ENCODE measurements around the gene RNF148.

RNF148 gene, protein sequence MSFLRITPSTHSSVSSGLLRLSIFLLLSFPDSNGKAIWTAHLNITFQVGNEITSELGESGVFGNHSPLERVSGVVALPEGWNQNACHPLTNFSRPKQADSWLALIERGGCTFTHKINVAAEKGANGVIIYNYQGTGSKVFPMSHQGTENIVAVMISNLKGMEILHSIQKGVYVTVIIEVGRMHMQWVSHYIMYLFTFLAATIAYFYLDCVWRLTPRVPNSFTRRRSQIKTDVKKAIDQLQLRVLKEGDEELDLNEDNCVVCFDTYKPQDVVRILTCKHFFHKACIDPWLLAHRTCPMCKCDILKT

DNA sequence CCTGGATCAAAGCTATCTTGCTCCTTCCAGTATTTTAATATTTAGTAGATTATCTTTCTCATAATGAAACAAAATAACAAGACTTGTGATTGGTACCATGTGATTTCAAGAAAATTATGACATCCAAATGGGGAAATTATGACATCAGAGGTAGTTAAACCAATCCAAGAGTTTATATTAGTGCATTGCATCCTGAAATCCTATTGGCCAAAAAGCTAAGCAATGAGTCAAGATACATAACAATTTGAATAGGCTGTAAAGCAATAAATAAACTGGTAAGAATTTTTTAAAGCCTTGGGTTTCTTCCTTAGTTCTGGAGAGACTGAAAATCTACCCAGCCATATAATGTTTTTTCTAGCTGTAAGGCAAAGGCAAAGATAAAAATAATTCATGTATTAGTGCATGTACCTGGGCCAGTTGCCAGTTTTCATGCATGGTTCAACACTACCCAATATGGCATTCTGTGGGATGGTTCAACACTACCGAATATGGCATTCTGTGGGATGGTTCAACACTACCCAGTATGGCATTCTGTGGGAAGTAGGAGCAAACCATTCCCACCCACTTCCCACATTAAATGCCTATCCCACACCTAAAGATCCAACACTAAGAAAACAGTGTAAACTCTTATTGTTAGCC lies at the start of gene RNF148:
Gene RNF148 (minus strand): TSS at position 51 of the 639 bp plus-strand sequence. CDS start 172 bp downstream, outside the sequence.
- no peak for DNase-seq (ENCODE audit: low spot score)

DNA sequence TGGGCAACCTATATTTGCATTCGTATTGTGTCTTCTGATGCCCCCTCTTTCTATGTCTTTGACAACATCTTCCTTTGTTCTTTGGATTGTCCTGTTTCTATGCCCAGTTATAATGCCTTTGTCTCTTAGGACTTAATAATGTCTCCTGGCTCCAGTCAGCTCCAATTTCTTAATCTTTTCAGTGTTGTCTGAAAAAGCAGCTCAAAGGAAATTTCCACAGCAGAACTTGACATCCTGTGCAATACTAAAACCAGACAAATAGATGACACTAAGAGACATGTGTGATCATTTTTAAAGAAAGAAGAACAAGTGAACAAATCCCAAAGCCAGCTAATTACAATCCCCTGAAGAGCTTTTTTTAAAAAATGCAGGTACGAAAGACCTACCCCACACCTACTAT lies 47.7 kb upstream of the RNF148 start:
- DNase-seq (ENCODE audit: low spot score), result no peak

DNA sequence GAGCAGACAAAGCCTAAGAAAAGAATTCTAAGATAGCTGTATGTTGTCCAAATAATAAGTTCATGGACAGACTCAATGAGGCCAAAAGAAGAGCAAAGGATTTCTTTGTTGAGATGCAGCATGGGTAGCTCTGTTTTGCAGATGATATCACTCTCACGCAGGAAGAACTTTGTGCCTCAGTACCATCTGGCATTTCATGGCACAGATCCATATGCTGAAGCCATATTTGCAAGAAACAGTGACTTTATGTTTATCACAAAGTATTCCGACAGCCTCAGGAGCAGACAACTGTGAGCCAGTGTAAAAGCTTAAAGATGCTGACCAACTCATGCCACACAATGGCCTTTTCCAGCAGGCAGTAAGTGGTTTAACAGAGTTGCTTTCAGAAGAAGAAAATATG lies 45.5 kb upstream of the RNF148 start:
- no peak for DNase-seq (ENCODE audit: low spot score)

DNA sequence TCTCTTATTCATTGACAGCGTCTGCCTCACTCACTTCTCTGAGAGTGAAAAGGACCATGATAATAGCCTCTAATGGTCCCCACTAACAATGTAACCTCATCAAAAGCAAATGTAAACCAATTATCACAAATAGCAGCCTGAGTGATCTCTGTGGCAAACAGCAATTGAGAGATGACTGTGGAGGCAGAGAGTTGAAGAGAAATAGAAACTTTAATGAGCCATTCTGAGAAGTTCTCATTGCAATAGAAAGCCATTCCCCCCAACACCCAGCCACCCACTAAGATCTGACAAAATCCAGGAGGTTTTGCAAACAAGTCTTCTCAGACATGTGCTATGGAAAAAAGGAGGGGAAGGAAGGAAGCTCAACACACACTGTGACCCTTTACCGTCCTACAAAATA lies 44.2 kb upstream of the RNF148 start:
- no peak for DNase-seq (ENCODE audit: low spot score)

DNA sequence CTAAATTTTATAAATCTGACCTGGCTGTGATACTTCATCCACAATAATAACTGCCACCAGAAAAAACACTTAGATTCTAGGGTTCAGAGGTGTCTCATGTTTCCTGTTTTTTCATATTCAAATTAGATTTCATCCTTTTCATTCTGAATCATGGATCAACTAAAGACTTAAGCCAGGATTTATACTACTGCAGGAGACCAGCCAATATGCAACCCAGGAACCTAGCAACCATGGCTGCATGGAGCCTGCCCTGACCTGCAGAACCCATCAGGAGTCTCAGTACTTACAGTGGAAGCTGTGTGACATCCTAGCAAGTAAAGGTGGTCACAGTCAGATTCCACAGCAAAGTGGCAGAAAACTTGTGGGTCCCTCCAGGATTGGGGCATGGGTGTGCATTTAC lies 40.5 kb upstream of the RNF148 start:
- no peak for DNase-seq (ENCODE audit: low spot score)

DNA sequence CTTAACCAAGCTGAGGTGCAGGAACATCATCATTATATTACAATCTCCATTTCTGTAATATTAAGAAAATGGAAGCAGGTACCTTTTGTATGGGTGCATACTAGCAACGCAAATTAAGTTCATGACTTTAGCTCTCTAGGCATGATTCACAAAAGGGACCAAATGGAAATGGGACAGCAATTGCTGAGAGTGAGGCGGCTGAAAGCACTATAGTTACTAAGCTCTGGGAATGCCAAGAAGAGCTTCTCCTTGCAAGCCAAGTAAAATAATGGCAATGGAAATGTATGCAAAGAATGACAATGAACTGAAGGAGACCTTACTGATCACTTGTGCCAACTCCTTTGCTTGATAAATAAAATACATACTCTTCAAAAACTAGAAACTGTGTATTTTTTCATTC lies 36.2 kb upstream of the RNF148 start:
- no peak for DNase-seq (ENCODE audit: low spot score)

DNA sequence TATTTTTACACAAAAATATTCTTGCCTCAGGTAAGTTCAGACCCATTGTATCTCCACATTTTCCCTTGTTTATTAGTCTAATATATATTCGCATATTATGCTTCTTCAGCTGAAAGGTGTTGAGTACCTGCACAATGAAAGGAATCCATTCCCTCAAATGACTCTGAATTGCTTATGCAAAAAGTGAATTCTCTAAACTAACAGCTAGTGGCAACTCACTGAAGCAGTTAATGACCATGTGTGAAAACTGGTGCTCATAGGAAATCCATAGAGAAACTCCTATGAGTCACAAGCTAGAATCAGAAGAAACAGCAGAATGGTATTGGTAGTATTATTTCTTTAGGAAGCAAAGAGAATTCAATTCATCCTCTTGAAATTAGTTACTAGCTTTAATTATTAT lies 33.5 kb upstream of the RNF148 start:
- no peak for DNase-seq (ENCODE audit: low spot score)

DNA sequence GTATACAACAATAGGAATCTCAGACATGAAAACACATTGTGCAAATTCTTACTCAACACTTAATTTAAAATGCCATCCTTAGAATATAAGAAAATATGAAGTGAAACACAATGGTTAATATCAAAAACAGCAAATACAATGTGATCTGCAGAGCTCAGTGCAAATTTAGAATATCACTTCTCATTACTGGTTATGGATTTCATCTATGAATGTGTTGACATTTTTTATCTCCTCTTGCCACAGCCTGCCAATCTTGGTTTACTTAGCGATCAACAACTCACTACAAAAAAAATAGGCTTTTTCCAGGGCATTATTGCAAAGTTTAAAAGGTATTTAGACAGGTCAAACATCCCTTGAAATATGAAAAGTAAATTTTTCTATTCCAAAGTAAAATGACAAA lies 25.0 kb upstream of the RNF148 start:
- DNase-seq (ENCODE audit: low spot score), result no peak

DNA sequence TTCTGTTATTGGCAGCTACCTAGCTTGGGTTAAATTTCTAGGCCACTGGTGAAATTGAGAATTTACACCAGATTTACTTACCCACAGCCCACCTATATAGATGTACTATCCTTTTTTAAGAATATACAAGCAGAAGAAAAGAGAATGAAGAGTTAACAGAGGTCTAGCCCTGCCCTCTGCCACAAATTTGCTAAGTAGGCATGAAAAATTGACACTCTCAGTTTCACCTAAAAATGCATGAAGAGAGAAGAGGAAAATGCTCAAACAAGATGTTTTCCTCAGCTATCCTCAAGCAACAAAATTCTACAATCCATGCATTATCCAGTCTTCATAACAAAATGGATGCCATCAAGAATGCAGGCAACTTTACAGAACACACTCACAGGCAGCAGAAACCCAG lies 24.6 kb upstream of the RNF148 start:
- no peak for DNase-seq (ENCODE audit: low spot score)

DNA sequence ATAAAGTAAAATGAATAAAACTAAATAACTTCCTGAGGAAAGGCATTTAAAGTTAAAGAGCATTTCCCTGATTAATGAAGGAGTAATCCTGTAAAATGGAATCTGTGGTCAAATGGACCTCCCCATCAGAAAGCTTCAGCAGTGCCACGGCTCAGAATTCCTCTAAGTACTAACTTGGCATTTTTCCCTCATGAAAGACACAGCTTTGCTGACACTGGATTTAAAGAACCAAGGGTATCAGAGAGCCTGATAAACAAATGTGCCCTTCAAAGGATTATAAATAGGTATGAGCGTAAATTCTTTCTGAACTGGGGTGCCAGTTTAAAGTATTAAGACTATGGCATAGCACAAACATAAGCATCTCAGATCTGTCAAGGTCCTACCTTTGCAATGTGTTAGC lies 24.2 kb upstream of the RNF148 start:
- DNase-seq (ENCODE audit: low spot score), result no peak

DNA sequence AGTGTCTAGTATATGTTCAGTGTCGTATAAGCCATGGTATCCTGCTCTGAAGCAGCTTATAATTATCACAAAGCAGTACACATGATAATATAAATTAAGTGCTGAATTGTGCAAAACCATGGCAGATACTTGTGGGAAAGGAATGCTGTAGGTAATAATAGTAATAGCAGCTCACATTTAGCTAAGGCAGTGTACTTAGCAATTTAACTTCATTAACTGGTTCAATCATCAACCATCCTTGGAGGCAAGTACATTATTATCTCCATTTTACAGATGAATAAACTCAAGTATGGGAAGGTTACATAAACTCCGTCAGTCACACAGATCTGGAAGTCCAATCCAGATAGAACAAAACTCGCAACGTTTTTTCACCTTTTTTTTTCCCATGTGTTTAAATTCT lies 21.6 kb upstream of the RNF148 start:
- no peak for DNase-seq (ENCODE audit: low spot score)

DNA sequence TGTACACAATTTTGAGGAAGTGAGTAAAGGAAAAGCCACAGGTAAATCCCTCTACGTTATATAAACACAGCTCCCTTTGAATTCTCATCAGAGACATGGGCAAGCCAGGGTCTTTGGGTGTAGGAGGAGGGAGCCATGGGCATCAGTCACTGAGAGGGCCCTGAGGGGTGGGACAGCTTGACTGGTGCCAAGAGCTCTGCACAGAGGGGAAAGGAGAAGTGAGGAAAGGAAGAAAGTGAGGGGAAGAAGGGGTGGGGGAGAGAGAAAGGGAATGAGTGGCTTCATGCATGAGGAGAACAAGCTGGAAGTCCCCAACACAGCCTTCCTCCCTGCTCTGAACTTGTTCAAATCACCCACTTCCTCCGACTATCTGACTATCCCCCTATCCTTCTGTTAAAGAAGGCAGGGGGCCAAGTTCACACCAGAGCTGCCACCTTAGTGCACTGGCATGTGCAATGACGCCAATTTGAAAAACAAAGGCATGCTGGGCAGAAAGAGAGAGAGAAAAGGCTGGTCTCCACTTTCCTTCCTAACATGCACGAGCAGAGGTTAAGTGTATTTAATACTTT lies 16.4 kb upstream of the RNF148 start:
- DNase-seq (ENCODE audit: low spot score), result no peak

DNA sequence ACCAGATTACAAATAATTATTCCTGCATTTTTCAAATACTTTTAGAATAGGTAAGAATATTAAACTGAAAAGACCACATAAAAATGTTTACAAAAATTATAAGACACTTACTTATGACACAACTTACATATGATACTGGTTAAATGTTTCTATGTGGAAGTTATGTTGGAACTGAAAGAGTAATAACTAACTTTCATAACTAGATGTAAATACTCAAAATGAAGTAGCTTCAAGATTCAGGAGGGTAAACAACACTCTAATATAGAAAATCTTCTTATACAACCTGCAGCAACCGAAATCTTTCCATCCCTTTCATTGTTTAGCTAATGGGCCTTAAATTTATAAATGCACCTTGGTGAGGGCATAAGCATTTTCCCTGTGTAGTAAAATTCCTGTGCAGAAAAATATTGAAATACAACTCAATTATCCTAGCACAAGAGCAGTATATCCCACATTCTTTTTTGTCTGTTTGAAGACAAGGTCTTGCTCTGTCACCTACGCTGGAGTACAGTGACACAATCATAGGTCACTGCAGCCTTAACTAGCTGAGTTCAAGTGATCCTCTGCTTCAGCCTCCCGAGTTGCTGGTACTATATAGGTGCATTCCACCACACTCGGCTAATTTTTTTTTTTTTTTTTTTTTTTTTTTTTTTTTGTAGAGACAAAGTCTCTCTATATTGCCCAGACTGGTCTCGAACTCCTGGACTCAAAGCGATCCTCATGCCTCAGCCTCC lies 14.8 kb upstream of the RNF148 start:
- no peak for DNase-seq (ENCODE audit: low spot score)

DNA sequence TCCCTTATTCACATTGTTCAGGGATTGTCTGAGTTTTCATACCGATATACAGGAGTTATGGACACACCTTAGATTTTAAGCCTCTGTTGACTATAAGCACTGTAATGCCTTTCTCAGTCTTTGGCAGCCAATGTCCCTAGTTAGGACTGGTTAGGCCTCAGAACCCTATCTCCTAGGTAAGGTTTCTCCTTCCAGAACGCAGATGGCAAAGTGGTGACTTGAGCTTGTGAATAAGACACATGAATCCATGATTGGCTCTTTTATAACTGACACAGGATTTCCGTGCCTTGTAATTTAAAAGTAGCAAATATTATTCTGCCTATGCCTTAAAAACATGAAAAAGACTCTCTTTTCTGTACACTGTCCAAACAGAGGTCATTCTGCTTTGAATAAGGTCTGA lies 12.5 kb upstream of the RNF148 start:
- no peak for DNase-seq (ENCODE audit: low spot score)

DNA sequence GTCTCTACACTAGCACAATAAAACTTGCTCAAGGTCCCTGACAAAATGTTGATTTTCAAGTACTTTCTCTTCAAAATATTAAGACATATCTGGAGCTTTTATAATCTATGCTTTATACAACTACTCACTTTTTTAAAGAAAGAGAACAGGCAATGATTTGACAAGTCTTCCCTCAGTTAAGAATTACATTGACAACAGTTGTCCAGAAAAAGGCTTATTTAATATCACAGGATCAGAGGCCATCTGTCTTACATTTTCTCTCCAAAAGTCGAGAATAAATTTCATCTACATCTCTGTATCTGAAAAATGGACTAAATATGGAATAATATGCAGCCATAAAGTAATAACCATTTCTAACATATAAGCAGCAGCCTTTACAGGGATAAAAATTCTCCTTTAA lies 8.2 kb upstream of the RNF148 start:
- DNase-seq (ENCODE audit: low spot score), result no peak

DNA sequence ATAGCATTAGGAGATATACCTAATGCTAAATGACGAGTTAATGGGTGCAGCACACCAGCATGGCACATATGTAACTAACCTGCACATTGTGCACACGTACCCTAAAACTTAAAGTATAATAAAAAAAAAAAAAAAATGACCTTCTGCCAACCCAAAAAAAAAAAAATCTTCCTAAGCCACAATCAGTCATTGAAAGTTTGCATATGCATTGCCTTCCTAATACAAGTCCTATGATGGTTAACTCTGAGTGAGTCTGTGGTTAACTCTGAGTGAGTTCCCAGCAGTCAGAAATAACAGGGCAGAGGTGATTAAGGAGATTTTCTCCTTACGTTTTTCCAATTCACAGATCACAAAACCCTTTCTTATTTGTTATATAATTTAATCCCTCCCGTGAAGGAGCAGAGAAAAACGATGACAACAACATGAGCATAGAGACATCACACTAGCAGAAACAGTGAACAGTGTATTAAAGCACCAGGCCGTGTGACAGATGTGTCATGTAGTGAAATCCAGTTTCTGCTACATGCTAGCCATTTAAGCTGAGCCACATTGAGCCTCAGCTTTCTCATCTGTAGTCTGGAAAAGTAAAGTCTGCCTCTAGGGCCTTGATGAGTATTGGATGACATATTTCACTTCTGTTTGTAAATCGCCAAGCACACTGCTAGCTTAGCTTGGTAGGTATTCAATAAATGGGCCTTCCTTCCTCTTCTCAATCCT lies 7.4 kb upstream of the RNF148 start:
- DNase-seq (ENCODE audit: low spot score), result no peak

DNA sequence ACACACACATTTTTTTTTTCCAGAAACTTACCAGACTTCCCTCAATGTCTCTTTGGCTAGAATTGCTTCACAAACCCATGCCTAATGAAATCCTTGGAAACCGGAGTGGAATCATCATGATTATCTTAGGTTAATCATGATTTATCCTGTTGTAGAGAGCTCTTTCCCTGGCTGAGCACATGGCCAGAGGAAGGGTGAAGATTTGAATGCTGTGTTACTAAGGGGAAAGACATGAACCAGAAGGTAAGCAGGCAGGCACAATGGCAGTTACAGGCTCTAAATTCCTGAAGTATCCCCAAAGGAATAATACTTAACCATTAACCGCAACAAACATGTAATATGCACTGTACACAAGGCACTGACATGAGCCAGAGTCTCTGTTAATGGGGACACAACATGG lies 4.1 kb upstream of the RNF148 start:
- no peak for DNase-seq (ENCODE audit: low spot score)

DNA sequence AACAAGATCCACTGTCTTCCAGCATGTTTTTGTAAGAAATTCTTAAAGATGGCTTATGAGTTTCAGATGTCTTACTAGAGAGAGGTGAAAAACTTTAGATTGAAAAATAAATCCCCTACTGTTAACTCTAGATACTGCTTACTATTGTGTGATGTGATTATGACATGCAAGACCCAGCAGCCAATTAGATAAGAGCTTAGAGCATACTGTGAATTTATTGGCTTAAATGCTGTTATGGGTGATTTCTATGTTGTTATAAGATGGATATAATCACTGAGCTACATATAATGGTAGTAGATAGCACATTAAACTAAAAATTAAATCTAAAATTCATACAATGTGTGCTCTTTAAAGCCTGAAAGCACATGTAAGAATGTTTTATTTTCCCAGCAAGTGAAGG lies 3.7 kb downstream of the RNF148 start, which contains the start of gene RNF133:
Gene RNF133 (minus strand): TSS at position 101 of the 400 bp plus-strand sequence. CDS start 199 bp downstream, outside the sequence.
- no peak for DNase-seq (ENCODE audit: low spot score)

DNA sequence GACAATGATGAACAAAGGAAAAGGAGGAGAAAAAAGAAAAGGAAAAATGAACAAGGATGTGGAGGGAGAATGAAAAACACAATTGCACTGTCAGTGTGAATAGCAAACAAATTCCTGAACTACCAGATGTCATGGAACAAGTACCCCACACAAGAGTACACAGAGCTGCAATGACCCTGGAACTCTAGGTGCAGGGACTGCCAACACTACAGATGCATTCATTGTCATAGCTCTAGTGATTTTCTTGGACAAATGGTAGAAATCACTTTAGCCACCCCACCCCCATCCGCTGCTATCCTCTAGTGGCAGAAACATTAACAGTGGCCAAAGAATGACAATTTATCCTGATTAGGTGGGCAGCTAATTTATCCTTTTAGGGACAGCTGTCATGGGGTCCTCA lies 6.9 kb downstream of the RNF148 start:
- DNase-seq (ENCODE audit: low spot score), result no peak

DNA sequence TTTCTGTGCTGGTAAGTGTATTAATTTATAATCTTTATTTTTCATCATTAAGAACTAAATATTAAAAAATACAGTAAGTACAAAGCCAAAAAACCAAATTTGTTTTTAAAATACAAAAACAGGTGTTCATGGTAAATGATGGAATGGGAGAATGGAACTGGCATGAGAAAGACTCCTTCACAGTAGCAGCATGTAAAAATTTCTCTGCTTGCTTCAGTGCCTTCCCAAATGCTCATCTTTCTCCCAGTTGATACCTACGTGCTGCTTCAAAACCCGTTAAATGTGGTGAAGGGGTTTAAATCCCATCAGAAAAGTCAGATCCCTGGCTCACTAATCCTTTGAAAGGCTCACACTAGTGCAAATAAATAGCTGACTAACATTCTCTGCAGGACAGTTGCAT lies 8.0 kb downstream of the RNF148 start:
- no peak for DNase-seq (ENCODE audit: low spot score)

DNA sequence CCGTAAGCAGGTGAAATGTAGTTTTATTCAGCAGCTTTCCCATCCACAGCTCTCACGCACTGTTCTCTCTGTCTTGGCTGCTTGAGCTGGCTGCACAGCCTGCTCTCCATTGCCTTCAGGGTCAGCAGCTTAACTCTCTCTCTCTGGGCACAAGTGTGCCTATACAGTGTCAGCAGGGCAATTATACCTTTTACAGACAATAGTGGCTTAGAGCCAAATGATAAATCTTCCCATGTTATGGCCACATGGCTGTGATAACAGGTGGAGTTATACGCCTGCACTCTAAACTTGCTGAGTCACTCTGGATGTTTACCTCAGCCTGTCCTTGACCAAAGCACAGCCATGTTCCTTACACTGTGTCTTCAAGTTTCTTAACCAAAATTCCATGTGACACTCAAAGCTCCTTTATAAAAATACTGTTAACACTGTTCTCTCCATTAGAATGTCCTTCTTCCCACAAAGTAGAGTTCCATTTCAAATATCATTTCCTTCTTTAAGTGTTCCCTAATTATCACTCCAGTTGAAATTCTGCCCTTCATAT lies 9.9 kb downstream of the RNF148 start:
- DNase-seq (ENCODE audit: low spot score), result no peak
